ENCODE results near the gene KCNJ10.

GRCh38 chr1:159985473-159985872 is 84.5 kb downstream of the KCNJ10 start:
- TF ChIP-seq CTCF (IDR thresholded peaks at IDR 0.05) (no peak), ZFX (IDR thresholded peaks at IDR 0.05; ENCODE audit: borderline replicate concordance) (no peak)

Data from 22Rv1 (cell line).